ENCODE data around the gene TRAPPC12.

- TF ChIP-seq POLR2A (IDR thresholded peaks at IDR 0.05) (no peak), CTCF (IDR thresholded peaks at IDR 0.05) (no peak)
These were observed 91.6 kb downstream of the TRAPPC12 start for GRCh38 chr2:3470856-3471737.

Data from esophagus squamous epithelium (tissue), 4 donors.